Inflammatory macrophage (primary cell): ENCODE results near the gene FOXL3.
"Not testable (repeated sequence)": the region's sequence is repeated elsewhere in the genome, so short reads cannot be mapped to it uniquely, and the experiment has no call there.

Experiments used
- DNase-seq, 2 donors: peaks; one replicate each; pipeline ENCODE4 v3.0.0-alpha.2; 2020 to 2022
- total RNA-seq, 18 experiments: gene quantifications; one replicate each; lab custom pipeline; 2026; ENCODE audit warnings: mixed read lengths in 6 of 18, inconsistent platforms in 2 of 18; lab: John Stamatoyannopoulos, UW

The FOXL3 gene
- total RNA-seq: 0 to 0.06 (median 0) reads per million in 18 experiments

DNA sequence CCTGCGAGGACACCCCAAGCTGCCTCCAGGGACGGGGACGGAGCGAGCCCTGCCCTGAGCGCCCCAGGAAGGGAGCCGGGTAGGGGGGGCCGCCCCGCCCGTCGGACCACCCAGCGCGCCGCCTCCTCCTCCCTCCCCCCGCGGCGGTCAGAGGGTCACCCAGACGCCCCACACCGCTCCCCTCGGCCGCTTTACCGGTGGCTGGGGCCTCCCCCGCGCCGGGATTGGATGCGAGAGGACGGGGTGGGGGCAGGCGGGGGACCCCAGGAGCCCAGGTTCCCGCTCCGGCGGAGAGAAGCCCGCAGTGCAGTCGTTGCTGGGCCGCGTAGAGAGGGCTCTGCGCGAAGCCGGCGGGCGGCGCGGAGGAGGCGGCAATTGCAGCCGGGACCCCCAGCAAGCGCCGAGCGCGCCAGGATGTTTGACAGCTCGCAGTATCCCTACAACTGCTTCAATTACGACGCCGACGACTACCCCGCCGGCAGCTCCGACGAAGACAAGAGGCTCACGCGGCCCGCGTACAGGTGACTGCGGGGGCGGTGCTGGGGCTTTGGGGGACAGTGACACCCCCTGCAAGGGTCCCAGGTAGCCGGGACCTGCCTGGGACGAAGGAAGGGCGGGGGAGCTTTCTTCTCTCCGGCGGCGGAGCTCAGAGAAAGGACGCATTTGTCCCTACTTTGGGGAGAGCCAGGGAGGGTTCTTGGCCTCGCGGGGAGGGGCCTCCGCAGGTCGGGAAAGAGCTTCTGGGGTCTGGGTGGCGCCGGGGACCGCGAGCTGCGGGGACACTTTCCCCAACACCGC lies at the start of gene FOXL3:
Gene FOXL3 (plus strand): TSS at position 415 of the 798 bp plus-strand sequence. CDS start 0 bp downstream, at position 415.
- DNase-seq: no peak

DNA sequence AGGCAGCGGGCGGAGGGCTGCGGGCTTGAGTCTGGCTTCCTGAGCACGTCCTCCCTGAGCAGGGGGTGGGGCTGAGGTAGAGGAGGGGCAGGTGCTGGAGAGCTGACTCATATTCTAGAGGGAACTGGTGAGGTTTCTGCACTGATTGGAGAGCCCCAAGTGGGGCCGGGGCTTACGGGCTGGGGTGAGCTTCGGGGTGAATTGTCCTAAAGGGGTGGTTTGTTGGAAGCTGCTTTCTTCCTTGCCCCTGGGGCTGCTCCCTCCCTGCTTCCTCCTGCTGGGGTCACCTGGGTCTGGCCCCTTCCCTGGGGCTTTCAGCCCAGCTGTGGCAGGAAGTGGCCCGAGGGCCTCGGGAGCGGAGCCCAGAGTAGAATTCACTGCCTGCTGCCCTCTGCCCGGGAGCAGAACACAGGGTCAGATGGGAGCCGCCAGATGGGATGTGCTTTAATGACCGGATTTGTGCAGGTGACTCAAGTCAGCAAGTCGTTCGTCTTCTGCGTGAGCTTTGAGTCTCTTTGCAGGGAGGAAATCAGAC lies 49.0 kb upstream of the FOXL3 start:
- DNase-seq: no peak

DNA sequence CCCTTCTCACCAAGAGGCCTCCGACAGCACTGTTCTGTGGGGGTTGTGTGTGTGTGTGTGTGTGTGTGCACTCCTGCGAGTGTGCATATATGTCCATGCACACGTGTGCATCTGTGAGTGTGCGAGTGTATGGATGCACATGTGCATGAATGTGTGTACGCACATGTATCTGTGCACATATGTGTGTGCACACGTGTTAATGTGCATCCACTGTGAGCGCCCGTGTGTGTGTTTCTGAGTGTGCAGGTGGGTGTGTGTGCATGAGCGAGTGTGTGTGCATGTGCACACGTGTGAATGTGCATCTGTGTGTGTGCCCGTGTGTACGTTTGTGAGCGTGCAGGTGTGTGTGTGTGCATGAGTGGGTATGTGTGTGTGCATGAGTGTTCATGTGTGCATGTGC lies 48.5 kb upstream of the FOXL3 start:
- DNase-seq: no peak

DNA sequence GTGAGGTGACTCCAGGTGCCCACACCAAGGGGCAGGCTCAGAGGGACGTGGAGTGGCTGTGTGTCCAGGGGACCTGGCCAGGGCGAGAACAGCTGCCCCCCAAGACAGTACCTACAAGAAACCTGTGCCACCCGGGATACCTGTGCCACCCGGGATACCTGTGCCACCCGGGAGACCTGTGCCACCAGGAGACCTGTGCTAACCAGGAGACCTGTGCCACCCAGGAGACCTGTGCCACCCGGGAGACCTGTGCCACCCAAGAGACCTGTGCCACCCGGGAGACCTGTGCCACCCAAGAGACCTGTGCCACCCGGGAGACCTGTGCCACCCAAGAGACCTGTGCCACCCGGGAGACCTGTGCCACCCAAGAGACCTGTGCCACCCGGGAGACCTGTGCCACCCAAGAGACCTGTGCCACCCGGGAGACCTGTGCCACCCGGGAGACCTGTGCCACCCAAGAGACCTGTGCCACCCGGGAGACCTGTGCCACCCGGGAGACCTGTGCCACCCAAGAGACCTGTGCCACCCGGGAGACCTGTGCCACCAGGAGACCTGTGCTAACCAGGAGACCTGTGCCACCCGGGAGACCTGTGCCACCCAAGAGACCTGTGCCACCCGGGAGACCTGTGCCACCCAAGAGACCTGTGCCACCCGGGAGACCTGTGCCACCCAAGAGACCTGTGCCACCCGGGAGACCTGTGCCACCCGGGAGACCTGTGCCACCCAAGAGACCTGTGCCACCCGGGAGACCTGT lies 47.0 kb upstream of the FOXL3 start:
- DNase-seq: not testable (repeated sequence)

DNA sequence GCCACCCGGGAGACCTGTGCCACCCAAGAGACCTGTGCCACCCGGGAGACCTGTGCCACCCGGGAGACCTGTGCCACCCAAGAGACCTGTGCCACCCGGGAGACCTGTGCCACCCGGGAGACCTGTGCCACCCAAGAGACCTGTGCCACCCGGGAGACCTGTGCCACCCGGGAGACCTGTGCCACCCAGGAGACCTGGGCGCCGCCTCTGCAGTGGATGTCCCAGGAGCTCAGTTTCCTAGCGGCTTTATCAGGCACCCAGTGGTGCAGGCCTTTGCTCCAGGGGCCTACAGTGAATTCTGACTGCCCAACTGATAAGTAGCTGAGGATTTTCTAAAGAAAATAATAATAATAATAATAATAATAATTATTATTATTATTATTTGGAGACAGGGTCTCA lies 46.4 kb upstream of the FOXL3 start:
- not testable (repeated sequence) for DNase-seq

DNA sequence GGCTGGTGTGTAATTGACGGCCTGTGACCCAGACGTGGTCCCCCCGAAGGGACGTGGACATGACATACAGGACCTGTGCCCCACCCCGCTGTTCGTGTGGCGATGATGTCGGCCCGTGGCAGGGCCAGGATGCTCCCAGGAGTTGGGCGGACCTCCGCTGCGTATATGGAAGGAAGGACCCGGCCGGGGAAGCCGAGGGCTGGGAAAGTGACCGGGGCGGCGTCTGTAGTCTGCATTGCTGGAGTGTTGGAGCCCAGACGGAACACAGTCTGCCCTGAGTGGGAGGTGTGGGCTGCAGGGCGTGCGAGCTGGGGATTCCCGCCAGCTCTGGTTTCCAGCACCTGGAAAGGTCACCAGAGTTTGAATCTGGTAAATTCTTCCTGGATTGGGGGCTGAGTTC lies 45.0 kb upstream of the FOXL3 start:
- DNase-seq: no peak

DNA sequence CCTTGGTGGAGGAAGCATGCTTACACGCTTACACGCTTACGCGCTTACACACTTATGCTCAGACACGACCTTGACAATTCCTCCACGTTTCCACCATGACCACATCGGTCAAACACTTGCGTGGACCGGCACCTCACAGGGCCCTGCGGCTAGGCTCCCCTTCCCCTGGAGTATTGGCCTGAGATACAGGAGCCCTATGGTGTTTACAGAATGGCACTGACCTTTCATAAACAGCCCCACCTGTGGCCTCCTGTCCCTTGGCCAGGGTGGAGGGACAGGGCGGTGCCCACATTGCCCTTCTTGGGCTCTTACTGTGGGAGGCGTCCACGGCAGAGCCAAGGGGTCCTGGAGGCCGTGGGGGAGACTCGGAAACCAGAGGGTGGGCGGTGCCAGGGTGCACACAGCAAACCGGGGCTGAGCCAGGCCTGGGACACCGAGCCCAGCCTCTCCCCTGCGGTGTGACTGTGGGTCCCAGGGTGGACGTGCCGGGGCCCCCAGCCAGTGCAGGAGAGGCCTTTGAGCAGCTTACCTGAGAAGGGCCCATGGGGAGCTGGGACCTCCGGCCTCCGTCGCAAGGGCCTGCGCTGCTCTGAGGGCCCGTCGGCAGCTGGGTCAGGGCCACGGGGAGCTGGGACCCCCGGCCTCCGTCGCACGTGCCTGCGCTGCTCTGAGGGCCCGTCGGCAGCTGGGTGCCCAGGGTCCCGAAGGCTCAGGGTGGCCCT lies 44.2 kb upstream of the FOXL3 start:
- DNase-seq: no peak

DNA sequence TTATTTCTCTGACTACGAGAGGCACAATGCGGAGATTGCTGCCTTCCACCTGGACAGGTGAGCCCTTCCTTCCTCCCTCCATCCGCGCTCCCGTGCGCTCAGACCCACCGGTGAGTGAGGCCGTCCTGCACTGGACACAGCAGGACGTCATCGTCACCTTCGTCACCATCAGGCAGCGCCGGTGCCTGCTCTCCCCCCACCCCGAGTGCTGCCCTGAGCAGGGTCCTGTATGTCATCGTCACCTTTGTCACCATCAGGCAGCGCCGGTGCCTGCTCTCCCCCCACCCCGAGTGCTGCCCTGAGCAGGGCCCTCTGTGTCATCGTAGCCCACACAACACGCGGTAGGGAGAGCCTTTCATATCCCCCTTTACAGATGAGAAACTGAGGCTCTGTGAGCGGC lies 43.5 kb upstream of the FOXL3 start:
- no peak for DNase-seq

DNA sequence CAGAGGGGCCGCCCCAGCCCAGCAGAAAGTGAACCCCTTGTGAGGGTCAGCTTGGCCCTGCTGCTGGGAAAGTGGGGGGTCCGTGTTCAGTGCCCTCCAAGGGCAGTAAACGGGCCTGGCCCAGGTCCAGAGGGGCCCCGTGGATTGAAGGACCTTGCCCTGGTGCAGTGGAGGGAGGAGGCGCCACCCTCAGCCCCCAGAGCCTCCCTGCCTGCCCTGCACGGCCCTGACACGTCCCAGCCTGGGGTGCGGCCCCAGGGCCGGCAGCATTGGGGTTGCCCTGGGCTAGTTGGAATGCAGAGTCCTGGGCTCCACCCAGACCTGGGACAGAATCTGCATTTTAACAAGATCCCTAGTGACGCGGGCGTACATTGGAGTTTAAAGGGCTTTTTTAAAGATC lies 42.8 kb upstream of the FOXL3 start:
- no peak for DNase-seq

DNA sequence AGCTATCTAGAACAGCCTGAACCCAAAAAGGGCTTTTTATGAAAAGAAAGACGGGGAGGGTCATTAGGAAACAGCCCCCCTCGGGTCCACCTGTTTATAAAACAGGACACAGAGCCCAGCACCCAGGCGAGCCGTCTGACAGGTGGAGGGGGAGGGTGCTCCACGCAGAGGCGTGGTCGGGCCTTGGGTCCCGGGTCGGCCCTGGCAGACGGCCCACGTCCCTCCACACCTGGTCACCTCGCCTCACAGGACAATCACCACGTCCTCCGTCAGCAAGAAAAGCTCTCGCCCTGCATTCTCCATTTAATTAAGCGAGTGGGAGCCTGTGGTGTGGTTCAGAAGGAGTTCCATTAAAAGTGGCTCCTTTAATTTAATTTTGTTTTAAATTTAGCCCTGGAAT lies 42.3 kb upstream of the FOXL3 start:
- no peak for DNase-seq

DNA sequence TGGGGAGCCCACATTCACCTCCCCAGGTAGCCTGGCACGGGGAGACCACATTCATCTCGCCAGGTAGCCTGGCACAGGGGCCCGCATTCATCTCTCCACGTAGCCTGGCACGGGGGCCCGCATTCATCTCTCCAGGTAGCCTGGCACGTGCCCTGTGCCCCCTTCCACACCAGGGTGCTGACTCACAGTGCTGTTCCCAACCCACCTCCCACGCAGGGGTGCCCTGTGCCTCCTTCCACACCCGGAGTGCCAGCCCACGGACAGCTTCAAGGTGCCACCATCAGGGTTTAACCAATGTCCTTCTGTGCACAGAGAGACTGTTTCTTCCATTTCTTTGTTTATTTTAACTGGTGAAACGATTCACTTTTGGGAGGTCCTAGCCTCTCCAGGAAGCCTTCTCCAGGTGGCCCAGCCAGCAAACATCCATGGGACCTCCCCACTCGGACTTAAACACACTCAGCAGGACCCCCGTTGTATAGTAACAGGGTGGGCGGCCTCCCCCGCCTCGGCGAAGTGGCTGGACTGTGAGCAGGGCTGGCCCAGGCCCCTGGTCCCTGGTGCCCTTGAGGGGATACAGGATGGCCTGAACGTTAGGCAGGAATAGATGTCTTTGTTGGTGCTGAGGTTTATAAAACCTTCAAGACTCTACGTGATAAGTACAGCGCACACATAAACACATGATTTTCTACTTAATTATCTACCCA lies 41.1 kb upstream of the FOXL3 start:
- DNase-seq: no peak

DNA sequence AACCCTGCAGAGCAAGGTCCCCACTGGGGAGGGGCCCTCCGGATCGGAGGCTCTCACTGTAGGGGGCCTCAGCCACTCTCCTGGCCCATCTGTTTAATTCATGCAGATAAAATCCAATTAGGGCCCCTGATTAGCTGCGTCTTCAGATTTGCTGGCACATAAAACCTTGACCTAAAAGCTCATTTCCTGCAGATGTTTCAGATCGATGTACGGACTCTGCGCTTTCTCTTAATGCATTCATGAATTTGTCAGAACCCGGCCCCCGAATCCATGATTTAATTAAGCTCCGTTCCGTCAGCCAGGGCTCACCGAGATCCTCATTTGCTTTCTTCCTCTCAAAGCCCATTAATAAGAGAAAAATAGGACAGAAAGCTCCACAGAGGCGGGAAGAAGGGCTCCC lies 40.0 kb upstream of the FOXL3 start:
- DNase-seq: no peak

DNA sequence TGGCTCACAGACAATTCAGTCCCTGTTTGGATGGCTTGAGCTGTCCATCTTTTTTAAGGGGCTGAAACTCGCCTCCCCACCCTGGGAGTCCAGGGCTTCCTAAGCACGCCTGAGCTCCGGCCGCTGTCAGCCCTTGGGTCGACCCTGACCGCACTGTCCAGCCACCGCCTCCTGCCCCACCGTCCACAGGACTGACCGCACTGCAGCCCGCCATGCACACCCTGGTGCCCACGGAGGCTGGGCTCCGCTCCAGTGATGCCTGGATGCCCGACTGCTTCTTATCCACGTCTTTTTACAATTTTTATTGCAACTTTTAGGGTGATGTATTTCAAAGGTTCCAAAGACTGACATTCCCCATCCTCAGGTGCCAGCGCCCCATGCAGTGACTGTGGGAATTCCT lies 39.4 kb upstream of the FOXL3 start:
- no peak for DNase-seq

DNA sequence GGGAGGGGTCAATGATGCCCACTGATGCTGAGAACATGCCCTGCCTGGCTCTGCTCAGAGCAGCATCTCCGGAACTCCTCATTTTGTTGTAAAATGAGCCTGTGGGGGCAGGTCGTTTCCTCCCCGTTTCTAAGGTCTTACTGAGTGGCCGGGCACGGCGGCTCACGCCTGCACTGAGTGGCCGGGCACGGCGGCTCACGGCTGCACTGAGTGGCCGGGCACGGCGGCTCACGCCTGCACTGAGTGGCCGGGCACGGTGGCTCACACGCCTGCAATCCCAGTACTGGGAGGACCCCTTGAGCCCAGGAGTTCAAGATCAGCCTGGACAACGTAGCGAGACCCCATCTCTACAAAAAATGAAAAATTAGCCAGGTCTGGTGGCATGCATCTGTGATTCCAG lies 39.0 kb upstream of the FOXL3 start:
- DNase-seq: no peak

DNA sequence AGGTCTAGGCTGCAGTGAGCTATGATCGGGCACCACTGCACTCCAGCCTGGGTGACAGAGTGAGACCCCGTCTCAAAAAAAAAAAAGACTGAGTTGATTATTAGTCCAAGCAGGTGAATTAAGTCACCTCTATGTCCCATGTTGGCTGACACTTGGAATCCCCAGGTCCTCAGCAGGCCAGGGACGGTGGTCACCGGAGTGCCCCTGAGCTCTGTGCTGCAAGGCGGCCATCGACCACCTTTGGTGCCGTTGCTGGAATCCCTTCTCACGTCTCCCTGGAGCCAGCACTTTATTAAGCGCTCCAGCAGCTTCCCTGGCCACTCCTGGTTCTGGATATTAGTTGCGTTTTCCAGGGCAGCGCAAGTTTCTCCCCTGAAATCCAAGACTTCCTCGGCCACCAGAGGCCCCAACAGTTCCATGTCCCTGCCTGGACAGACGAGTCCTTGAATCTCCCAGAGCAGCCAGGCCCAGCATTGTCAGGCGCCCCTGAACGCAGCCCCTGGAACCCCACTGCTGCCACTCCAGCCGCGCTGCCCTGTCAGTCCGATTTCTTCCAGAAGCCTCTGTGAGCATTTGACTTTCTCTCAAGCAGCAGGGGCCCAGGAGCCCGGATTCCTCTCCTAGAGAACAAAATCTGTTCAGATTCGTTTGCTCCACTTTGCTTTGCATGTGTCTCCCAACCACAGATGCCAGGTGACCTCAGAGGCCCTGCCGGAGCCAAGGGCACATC lies 38.4 kb upstream of the FOXL3 start:
- no peak for DNase-seq

DNA sequence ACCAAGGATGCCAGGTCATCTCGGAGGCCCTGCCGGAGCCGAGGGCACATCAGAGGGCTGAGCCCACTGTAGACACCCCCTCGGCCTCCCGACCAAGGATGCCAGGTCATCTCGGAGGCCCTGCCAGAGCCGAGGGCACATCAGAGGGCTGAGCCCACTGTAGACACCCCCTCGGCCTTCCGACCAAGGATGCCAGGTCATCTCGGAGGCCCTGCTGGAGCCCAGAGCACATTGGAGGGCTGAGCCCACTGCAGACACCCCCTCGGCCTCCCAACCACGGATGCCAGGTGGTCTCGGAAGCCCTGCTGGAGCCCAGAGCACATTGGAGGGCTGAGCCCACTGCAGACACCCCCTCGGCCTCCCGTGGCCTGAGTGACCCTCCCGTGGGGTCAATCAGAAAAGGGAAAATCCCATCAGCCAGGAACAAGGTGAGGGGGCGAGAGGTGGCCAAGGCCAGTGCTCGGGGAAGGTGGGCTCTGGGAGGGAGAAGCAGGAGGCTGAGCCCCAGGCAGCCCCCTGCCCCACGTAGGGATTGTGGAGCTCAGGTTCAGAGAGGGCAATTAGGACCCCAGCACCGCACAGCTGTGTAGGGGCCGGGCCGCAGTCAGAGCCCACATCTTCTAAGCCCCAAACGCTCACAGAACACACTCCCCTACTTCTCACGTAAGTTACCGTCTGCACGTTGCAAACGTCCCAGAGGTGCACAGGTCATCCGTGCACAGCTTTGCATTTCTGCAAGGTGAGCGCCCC lies 37.6 kb upstream of the FOXL3 start:
- DNase-seq: no peak

DNA sequence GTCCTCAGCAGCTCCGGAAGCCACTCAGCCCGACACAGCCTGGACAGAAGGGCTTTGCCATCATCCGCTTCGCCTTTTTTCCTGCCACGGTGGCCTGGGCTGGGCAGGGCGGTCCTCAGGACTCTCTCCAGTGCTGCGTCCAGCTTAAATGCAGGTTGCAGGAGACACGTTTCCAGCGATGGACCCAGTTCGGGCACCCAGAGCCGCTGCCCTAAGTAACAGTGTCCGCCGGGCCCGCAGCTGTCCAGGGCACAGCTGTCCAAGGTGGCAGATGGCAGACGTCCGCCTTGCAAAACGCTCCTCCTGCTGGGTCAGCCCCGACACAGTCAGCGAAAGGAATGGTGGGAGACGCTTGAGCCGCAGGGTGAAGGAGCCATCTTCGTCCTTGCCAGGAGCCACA lies 37.0 kb upstream of the FOXL3 start:
- no peak for DNase-seq

DNA sequence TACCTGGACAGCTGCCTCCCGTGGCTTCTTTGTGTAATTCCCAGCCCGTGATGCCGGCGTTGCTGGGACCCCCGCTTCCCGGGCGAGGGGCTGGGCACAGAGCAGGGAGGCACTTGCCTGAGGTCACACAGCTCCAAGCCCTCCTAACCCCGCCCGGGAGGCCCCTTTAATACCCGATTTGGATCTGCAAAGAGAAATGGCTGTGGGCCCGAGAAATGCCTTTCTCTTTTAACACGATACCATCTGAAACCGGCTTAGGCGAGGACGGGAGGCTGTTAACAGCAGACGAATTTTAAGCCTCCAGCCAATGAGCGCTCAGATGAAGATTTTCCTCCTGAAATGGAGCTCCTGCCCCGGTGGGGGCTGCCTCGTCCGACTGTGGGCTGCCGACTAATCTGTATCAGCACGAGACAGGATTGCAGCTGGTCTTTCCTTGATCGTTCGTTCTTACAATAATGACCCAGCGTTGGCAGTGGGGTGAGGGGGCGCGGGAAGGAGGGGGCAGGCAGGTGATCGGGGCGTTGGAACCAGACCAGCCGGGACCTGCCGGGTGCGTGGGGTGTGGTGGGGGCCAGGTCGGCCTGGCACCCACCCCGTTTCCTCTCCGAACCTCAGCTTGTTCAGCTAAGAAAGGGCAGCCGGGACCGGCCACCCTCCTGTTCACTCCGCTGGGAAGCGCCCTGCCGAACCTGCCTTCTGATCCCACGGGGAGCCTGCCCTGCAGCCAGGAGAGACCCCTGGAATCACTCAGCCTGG lies 36.2 kb upstream of the FOXL3 start:
- DNase-seq: no peak

DNA sequence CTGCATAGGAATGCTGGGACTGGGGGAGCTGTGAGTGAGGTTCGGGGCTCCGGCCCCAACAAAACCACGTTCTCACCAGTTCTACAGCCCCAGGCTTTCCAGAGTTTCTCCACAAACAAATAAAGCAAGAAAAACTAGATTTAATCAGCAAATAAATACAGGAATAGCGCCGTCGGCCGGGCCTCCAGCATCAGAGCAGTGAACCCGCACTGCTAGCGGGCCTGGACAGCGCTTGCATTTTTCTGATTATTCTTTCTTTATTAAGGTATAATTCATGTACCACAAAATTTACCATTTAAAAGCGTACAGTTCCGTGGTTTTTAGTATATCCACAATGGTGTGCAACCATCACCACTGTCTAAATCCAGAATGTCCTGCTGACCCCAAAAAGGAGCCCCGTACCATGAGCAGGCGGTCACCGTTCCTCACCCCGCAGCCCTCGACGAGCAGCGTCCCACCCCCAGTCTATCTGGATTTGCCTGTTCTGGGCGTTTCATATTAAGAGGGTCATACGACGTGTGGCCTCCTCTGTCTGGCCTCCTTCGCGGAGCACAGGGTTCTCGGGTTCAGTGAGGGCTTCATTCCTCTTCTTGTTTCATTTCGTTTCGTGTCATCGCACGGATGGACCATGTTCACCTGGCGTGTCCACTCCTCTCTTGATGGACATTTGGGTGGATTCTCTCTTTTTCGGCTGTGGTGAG lies 35.5 kb upstream of the FOXL3 start:
- DNase-seq: no peak

DNA sequence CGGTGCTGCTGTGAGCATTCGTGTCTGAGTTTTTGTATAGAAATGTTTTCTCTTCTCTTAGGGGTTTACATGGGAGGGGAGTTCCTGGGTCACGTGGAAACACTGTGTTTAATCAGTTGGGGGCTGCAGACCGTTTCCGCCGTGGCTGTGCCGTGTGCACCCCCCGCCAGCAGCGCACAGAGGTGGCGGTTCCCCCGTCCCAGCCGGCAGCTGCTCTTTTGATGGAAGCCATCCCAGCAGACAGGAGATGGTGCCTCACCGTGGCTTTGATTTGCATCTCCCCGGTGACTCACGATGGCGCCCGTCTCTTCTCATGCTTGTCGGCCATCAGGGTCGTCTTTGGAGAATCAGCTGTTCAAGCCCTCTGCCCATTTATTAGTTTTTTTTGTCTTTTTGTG lies 34.9 kb upstream of the FOXL3 start:
- no peak for DNase-seq
